ENCODE measurements around the gene NEDD9.

NEDD9 gene

GRCh38 chr6:11200356-11200755 lies 32.1 kb downstream of the NEDD9 start:
- DNase-seq, result no peak

DNA sequence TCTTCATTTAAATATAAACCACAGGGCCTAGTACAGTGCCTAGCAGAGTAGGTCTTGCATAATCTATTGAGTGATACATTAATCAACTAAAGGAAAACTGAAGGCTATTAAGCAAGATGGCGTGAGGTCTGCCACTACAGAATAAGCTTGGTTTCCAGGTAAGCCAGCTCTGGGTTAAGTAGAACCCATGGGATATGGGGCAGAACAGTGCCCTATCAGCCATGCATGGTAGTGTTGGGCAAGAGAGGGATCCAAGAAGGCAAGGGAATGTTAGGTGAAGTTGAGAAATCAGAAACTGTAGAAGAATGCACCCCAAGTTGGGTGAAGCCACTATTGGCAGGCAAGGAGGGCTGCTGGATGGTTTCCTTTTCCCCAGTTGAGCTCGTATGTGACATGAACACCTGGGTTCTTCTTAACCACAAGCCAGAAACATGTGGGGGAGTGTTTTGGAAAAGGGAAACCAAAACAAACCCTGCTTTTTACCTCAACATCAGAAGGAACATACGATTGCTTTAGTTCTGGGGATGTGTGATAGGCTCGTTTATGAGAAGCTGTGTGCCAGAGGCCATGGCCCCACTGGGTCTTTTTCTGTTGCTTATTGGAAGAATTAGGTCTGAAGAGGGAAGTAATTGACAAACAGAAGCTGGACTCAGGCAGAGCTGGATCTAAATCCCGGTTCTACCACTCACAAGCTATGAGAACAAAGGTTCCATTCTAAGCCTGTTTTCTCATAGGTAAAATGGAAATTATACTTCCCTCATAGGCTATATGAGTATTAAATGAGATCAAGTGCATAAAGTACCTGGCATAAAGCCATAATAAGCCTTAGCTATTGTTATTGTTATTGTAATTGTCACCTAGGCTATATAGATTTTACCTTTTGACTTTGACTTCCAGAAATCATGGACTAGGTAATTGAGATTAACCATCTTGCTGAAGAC lies 33.5 kb downstream of the NEDD9 start:
- DNase-seq, result no peak

DNA sequence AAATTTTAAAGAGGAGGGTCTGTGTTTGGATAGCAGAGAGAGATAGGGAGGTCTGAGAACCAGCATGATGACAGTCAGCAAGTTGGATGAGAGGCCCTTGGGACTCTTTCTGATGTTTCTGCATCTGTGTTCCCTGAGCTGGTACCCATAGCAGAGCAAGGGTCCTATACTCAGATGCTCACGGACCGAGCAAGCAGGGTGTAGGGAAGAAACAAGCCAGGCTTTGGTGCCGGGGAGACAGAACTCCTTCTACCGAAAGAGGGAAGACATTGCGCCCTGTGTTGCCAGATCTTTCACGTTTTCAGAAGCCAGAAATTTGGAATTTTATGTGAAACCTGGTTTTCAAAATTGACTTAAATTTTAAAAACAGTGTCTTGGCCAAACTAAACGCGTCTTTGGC lies 34.6 kb downstream of the NEDD9 start:
- DNase-seq, result no peak

GRCh38 chr6:11197175-11197536 lies 35.3 kb downstream of the NEDD9 start:
- no peak for DNase-seq

DNA sequence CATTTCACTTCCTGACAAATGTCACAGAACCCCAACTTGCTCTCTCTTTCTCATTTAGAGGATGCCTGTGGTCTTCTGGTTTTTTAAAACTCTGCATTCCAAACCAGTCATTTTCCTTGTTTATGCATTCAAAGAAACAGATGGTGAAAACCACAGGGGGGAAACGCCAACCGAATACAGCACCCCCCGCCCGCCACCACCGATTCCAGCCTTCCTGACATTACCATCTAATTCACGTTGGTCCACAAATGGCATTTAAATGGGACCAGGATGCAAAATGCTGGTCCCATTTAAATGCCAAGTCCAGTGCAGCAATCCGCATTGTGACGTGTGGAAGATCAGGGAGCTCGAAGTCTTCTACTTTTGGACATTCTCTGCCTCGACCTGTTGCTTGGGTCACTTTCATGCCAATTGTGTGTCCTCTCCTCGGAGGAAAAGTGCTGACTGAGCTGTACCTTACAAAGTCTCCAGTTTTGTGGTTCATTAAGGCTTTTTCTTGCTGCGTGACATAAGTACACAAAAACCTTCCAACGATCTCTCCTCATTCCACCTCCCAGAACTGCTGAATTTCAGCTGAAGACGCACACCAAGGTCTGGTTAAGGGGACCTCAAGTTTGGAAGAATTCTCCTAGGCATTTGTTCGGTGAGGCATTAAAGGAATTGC lies 35.8 kb downstream of the NEDD9 start:
- no peak for DNase-seq

- no peak for DNase-seq
These were observed 37.9 kb downstream of the NEDD9 start for GRCh38 chr6:11194356-11195218.

GRCh38 chr6:11193434-11193833 lies 39.0 kb downstream of the NEDD9 start:
- no peak for DNase-seq

DNA sequence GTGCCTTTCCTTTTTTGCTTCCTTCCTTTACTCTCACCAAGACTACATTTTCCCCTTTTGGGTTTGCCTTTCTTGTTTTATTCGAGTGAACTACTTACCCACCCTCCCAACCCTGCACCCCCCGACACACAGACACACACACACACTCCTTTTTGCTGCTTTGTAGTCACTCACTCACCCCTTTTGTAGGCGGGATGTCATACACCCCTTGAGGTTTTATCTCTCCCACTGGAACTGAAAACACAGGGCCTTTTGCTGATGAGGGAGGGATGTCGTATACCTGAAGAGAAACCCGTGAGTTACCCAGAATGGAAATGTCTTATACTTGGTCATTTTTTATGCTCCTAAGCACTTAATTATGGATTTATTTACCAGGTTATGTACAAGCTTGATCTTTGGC lies 40.3 kb downstream of the NEDD9 start:
- DNase-seq, result no peak

- no peak for DNase-seq
These were observed 41.7 kb downstream of the NEDD9 start for GRCh38 chr6:11190625-11191245.

DNA sequence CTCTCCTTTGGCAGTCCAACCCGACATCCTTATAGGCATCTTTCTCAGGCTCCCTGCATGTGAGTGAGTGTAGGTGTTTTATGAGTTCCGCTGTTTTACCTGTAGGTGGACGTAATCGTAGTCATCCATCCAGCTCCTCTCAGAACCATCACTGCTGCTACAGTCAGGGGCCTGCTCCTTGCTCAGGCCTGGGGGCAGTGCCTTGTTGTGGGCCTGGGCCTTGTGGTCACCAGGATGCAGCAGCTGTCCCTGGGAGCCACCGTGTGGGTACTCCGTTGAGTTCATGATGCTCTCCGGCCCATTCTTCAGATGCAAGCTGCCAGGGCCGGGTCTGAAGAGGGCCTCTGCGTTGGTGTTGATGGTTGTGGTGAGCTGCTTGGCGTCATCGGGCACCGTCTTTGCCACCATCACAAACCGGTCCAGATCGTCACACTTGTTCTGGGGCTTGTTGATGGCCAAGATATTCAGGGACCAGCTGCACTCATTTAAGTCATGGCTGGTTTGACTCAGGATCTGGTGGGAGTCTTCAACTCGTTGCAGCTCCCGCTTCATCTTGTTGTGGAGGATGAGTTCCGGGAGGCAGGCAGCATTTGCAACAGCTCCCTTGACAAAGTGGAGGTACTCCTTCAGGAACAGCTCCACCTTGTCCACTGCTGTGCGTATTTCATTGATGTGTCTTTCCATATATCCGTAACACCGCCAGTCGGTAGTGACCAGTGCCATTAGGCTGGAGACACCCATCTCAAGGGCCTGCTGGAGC lies 42.4 kb downstream of the NEDD9 start:
- DNase-seq, result no peak

GRCh38 chr6:11188161-11188915 lies 44.1 kb downstream of the NEDD9 start:
- no peak for DNase-seq

- no peak for DNase-seq
These were observed 45.2 kb downstream of the NEDD9 start for GRCh38 chr6:11187301-11187700.

DNA sequence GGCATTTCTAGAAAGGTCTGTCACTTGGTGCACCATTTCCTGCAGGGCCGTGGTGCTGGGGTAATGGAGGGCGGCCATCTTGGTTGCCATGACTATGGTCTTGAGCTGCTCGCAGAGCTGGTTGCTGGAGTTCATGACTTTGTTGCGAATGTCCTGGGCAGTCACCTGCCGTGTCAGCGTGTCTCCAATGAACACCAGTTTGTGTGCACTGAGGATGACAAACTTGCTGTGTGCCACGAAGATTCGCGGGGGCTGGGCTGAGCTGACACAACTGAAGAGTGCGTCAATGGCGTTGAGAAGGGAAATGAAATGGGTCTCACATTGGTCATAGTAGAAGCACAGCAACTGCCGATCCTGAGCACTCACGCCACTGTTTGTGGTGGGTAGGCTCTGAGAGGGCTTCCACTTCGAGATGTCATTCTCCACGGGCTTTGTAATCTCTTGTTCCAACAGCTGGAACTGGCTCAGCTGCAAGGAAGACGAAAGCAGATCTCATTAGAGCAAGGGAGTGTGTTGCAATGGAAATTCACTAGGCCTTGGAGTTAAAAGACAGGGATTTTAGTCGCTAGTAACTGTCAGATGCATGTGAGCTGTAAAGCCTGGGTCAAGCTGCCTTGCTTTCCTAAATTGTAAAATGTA lies 47.1 kb downstream of the NEDD9 start:
- DNase-seq, result no peak

DNA sequence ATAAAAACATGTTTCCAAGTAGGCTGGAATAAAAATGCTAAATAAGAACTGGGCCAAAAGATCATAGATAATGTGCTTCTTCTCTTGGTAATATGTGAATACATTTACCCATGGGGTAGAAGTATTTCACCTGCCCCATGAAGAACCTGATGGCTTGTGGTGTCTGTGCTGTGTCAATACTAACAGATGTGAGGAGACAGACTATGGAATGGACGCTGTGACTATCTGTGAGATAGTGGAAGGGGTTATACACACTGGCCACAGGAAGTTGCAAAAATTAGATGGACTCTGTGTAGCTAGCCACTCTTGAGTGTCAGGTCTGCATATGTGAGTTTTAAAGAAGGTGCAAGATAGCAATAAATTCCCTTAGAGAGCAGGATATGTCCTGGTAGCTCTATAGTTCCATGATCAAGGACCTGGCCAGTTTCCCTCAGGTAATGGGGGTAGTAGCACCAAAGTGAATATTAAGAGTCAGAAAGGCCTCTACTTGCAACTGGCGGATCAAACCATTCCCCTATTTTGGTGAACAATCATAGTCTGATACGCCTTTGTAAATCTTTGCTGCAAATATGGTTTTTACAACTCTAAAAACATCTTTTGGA lies 48.6 kb downstream of the NEDD9 start:
- no peak for DNase-seq

DNA sequence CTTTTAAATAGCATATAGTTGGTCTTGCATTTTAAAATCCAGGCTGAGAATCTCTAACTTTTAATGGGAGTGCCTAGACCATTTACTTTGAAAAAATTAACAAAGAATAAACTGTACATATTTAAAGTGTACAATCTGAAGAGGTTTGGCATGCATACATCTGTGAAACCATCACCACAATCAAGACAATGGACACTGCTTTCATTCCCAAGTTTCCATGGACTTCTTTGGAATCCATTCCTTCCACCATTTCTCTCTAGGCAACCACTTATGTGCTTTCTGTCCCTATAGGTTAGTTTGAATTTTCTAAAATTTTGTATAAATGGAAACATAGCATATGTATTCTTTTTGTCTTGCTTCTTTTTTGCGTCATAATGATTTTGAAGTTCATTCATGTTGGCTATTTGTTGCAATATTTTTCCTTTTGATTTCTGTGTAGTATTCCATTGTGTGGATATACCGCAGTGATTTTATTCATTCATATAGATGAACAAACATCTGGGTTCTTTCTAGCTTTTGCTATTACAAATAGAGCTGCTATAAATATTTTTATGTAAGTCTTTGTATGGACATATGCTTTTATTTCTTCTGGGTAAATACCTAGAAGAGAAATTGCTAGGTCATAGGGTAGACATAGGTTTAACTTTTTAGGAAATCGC lies 50.9 kb downstream of the NEDD9 start:
- no peak for DNase-seq

GRCh38 chr6:11179419-11180202 lies 52.9 kb downstream of the NEDD9 start:
- no peak for DNase-seq

DNA sequence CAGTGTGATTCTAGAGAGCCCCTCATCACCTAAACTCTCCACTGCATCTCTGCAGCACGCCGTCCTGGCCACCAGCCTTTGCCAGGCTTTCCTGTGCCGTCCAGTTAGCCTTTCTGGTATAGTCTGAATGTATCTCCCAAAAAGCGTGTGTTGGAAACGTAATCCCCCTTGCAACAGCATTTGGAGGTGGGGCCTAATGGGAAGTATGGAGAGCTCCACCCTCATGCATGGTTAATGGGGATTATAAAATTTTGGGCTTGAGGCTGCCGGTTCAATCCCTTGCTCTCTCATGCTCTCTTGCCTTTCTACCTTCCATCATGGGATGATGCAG lies 53.4 kb downstream of the NEDD9 start:
- no peak for DNase-seq

- no peak for DNase-seq
These were observed 55.2 kb downstream of the NEDD9 start for GRCh38 chr6:11177271-11177670.

DNA sequence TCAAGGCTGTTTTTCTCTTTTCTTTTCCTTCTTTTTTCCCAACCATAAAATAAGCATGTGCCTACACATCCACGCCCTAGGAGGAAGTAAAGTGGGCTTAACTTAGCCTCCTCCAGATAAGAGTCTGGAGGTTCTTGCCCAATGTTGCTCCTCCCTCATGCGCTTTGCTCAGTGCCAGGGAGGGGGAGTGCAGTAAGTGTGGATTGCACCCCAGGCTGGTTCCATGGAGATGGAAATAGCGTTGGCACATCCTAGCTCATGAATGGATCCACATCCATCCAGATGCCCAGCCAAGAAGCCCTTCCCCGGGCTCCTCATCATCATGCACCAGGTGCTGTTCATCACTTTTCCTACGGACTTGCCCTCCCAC lies 58.2 kb downstream of the NEDD9 start:
- no peak for DNase-seq

Measured in activated T-cell treated with anti-CD3 and anti-CD28 coated beads, Interleukin-2, amount 50 U/mL, for 1 hour (primary cell).